Nucleus accumbens (tissue), 56 donors: Measurements from ENCODE around the gene PDX1.
"Not testable (repeated sequence)": the region's sequence is repeated elsewhere in the genome, so short reads cannot be mapped to it uniquely, and the experiment has no call there.

Experiments
- DNase-seq, 56 donors: peaks; one replicate each; lab custom pipeline; 2025; lab: John Stamatoyannopoulos, UW

PDX1 gene

DNA sequence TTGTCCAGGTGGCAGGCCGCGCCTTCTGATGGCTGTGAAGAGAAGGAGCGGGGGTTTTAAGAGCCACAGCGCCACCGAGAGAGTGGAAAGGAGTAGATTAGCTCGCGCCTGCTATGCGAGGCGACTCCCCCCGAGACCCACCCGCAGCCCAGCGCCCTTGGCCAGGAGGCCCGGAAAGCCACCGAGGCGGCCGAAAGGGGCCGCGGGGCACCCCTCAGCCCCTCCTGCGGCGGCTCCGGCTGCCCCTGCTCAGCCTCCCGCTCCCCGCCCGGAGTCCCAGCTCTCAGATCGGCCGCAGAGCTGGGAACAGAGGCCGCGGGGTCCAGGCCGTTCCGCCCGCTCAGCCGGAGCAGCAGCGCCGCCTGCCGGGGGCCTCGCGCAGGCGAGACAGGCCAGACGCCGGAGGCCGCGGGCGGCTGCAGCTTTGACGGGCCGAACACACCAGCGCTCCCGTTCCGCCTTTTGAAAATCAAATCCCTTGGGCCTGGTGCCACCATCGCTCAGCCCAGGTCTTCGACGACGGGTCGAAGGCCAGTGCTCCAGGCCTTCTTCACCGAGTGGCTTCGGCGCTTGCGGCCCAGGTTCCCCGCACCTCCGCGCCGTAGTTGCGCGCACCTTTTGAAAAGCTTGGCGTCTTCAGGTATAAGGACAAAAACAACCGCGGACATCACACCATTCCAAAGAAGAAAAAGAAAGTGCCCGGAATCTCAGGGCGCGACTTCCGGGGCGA lies 34.0 kb downstream of the PDX1 start:
- DNase-seq: peak in 32 of 56 donors; percentile 3 to 70 (median 14)

DNA sequence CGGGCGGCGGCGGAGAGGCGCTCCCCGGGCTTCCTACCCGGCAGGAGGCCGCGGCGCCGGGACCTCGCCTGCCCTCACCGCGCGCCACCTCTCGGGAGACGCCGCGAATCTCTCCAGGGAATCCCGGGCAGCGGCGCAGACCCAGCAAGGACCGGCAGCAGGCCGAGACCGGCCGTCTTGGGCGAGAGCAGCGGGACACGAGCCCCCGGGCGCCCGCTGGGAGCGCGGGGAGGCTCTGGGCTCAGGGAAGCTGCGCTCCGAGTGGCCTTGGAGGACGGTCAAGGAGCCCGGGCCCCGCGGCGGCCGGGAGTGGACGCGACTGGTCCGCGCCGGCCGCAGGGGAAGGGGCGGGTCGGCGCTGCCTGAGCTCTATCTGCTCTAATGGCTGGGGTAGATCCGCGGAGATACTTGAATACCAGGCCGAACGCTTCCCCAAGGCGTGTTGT lies 34.6 kb downstream of the PDX1 start:
- DNase-seq: no peak

DNA sequence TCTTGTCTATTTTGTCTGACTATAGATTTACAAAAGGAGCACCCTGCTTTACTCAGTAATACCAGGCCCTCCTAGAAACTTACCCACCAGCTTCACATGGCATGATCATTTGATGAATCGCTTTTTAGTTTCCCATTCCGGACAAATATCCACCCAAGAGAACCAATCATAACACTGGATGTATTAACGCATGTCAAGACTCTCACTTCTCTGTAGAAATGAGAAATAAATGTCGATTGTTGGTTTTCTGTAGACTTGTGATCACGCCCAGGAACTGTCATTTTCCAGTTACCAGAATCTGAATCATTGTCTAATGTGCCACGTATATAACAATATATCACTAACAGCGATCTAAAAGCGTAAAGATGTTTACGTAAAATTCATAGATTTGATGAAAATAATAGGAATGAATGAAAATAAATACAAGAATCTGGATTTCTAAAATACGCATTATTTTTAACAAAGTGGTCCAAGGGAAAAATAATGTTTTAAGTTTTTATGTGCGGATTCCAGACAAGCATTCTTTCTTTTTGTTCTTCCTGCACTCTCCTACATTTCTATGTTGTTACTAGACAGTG lies 35.3 kb downstream of the PDX1 start:
- no peak for DNase-seq

DNA sequence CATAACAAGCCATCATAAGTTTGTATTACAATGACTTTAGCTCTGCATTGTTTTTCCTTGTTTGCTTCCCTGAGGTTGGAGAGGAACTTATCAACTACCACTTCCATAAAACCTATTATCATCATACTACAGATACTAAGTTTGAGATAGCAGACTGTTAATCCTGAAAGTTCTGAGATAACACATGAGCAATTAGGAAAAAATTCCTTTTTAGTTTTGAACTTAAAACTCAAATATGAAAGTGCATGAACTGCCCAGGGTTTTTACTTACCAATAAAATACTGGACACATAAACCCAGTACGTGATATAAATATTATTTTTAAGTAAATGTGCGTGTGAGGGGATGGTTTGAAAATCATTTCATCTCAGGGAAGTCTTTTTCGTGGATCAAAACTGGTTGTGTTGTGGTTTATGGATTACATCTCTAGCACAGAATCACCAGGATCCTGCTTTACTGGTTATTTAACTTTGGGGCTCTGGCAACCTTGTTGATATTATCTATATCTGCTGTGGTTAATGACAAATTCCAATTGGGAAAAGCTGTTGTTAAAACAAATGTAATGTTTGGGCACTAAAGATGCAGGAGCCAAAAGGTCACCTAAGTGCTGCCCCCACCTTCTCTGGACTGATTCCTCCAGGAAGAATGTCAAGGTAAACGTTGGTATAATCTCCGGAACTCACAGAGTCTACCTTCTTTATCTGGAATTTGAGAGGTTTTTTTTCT lies 36.9 kb downstream of the PDX1 start:
- DNase-seq: no peak

DNA sequence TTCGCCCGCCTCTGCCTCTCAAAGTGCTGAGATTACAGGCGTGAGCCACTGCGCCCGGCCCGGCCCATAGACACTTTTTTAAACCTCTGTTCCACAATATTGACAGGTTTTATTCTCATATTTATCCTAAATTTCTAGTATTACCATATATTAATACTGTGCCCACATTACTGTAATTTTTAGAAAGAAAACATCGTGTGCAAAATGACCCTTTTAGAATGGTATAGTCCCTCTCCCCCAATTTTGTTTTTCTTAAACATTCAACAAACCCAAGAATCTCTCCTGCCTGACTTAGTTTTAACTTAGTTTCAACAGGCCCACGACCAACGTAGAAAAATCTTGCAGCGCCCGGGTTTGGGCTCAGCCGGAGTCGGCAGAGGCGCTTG lies 40.2 kb downstream of the PDX1 start:
- no peak for DNase-seq

DNA sequence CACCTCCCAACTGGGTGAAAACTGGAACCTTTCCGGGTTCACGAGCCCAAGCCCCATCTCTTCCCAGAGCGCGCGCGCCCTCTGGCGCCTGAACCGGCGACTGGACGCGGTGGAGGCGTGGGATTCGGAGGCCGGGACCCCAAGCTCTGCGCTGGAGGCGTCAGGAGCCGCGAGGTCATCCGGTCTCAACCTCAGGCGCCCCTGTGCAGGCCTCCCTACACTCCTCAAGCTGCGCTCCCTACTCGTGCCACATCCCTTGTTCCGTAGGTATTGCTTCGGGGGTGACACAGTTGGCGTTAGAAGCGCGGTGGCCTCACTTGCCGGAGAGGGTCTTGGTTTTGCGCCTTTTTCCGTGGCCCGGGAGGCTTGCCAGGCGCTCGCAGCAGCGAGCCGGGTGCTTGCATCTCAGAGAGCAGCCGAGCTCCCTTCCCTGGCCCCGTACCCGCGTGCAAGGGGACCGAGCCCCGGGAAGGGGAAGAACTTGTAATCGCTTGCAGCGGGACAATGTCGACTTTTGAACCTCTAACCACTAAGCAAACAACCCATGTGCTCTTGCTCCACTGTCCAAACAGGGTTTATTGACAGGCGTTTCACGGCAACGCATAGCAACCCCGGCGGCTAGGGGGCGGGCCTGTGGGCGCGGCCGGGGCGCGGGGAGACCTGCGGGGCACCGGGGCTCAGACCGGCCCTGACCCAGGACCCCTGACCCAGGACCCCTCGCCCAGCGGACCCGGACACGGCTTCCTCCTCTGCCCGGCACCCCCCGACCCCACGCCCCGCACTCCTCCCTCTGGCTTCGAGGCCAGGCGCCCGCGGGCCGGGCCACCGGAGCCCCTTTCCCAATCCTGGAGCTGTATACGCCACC lies 40.8 kb downstream of the PDX1 start:
- peak in 3 of 56 donors; percentile 2 to 42 (median 8) for DNase-seq

DNA sequence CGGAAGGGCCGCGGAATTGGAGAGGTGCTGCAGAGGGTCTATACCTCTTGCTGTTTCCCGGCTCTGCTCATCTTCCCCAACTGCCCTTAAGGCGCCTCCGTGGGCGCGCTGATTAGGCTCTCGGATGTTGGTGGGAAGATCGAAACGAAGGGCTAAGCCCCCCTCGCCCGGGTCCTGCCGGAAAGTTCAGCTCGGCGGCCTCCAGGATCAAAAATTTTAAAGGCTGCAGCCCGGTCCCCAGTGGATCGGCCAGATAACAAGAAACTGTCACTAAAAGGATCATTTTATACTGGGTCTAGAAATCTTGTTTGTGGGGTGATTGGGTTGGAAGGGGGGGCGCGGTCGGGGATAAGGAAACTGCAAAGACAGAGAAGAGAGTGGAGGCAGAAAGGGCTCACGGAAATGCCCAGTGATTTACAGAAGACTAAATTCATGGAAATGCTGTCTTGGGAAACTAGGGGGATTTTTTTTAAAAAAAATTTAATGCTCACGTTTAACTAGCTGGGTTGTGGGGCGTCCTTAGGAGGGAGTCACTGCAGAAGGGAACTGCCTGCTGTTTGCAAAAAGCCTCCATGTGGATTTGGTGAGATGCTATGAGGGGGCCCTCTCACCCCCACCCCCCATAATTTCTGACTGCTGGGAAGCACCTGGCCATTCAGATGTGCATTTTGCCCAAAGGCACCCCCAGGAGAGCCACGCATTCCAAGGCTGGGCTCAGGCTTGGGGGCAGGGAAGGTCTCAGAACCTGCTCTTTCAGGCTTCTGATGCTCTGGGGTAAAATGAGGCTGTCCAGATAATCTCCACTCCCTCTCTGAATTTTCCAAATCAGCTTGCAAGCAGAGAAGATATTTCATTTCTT lies 41.7 kb downstream of the PDX1 start:
- no peak for DNase-seq

DNA sequence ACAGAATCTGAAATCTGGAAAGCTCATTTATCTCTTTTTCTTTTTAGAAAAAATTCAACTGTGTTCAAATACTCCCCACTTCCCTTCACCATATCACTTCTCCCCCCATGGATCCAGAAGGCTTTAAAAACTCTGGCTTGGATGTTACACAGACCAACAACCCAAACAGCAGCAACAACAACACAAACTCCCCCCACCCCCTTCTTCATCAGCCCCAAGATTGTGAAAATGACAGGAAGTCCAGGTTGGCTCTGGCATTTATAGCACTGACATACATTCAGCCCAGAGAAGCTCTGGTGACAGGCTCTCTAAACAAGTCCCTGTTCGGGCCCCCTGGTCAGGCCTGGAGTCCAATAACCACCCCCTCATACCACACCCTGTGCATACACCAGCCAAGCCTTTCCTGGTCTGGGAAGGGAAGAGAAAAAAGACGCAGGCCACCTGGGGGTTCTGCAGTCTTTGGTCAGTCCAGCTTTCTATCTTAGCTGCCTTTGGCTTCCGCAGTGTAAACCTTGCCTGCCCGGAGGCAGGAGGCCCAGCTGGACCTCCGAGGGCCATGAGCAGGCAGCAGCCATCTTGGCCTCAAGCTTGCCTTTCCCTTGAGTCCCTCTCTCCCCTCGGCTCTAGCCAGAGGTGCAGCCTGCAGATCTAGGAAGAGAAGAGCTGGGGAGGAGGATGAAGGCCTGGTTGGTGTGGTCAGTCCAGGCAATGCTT lies 42.5 kb downstream of the PDX1 start:
- DNase-seq: no peak

DNA sequence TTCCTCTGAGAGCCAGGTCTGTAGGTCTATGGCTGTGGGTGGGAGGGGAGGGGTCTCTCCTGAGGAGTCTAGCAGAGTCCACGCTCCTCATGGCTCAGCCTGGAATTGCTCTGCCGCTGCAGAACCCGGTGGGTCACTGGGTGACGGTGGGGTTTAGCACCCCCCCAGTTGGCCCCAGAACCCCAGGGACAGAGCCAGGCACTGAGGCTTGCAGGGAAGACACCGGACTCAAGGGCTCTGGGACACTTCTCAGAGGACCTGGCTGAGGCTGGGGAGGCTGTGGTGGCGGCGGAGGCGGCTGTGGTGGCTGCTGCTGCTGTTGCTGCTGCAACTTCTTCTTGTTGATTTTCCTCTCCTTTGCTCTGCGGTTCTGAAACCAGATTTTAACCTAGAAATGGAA lies 43.2 kb downstream of the PDX1 start:
- DNase-seq: no peak

DNA sequence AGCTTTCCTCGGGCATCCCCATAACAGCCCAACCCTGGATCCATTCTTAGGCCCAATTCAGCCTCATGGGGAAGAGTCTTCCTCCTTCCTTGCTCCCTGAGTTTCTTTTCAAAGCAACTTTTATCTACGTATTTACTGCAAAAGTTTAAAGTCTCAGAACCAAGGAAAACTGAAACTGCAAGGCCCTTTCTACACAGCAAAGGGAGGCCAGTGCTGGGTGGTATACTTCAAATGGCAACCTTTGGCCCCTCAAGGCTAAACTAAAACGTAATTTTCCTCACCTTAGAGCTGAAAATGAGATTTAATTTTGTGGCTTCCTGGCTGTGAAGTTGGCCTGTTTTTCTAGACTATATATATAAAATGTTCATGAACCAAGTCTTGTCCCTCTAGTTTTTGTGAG lies 43.7 kb downstream of the PDX1 start:
- no peak for DNase-seq

DNA sequence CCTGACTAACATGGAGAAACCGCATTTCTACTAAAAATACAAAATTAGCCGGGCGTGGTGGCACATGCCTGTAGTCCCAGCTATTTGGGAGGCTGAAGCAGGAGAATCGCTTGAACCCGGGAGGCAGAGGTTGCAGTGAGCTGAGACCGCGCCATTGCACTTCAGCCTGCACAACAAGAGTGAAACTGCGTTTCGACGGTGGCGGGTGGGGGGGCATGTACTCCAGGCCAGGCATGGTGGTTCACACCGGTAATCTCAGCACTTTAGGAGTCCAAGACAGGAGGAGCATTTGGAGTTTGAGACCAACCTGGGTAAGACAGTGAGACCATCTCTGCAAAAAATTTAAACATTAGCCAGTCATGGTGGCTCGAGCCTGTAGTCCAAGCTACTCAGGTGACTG lies 44.4 kb downstream of the PDX1 start:
- DNase-seq: not testable (repeated sequence)

DNA sequence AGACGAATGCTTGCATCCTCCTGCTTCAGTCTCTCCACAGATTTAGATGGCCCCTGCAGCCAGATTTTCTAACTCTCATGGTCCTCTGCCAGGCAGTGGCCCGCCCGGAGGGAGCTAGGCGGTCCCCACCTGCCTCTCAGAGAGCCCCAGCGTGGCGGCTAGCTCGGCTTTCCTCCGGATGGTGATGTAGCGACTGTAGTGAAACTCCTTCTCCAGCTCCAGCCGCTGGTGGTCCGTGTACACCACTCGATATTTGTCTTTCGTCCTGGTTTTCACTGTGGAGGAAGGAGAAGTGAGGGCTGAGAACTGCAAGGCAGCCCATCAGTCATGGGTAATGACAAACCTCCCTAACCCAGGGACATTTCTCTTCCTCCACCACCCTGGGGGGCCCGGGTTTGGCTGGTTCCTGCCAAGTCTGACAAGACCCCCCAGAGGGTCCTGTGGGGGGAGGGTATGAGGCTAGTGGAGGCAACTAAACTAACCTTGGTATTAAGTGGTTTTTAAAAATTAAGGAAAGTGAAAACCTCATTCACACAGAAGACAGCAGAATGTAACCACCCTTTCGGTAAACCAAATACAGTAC lies 45.0 kb downstream of the PDX1 start:
- no peak for DNase-seq

DNA sequence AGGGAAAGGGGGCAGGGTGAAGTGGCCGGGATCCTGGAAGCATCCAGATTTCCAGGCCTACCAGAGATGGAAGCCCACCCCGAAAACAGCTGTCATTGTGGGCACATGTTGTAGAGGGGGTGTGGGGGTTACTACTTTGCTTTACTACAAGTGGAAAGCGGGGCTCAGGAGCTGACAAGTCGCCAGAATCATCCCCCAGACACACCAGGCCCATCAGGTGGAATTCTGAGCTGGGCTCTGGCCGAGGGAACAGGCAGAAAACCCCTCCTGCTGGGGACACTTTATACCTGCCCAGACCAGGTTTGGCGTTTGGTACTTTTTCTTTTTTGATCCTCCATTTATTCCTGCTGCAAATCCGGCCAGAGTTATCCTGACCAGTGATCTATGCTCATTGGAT lies 45.5 kb downstream of the PDX1 start:
- no peak for DNase-seq

DNA sequence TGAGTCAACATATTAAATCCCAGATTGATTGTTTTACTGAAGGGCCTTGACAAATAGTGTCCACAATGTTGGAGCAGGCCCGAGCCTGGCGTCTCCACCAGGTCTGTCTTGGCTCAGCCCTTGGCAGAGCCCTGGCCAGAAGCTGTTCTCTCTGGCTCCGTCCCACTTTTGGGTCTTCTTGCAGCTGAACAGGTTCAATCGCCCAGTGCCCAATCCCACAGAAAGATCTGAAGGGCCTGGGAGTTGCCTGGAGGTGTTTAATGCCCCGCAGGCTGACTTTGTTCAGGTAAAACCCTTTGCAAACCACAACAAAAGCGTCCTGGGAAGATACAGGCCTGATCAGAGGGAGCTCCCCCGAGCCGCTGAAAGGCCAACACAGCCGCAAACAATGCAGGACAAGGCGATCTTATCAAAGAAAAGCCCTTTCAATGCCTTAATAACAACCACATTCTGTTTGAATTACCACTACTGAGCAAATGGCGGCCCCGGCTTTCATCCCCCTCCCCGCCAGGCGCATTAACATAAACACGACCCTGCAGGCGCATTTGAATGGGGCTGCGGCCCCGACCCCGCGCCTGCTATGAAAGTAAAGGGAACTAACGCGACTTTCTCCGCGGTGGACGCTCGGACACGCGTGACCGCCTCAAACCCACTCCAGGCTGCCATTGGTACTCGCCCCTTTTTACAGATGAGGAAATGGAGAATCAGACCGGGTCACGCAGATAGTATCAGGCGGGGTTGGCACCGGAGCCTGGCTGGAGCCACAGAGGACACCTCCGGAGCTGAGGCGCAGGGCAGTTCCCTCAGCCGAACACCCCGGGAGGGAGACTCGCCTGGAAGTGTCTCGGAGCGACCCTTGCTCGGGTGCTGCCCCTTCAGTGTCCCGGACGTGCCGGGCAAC lies 46.2 kb downstream of the PDX1 start:
- no peak for DNase-seq

DNA sequence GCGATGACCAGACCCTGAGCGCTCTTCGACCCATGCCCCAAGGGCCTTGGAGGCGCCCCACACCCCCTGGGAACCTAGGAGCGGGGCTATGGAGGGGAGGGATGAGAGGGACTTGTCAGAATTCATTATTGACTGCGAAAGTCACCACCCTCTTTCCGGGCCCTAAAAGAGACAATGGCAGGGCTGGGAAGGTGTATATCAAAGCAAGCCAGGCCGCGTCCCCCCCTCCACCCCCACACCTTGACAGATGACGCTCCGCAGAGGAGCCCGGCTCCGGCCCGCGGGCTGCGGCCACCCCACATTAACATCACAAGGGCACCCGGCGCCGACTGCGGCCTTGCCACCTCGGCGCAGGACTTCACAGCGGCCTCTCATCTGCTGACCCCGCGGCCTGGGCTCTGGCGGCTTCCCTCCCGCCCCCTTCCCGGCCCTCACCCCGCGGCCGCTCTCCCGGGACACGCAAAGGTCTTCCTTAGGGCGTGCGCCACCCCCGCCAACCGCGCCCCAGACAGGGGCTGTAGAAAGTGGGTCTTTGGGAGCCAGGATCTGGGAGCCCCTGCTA lies 46.9 kb downstream of the PDX1 start:
- DNase-seq: no peak

DNA sequence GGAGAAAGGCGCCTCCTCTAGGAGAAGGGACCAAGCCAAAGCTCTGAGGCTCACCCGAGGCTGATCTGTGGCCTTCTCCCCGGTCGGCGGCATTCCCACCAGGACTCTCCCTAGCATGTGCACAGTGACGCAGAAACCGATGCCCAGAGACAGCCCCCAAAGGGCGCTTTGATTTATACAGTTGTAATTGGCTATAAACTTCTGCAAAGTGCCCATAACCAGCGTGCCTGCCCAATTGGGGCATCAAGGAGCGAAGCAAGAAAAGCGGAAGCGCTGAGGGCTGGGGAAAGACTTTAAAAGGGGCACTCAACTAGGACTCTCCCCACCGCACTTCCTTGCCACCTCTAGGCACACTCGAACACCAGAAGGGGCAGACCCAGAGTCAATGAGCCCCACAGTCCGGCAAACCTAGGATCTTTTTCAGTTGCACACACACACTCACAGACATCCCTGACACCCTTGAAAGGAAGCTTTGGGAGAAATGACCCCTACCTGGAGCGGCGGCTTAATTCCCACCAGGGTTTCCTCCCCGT lies 47.5 kb downstream of the PDX1 start:
- no peak for DNase-seq

DNA sequence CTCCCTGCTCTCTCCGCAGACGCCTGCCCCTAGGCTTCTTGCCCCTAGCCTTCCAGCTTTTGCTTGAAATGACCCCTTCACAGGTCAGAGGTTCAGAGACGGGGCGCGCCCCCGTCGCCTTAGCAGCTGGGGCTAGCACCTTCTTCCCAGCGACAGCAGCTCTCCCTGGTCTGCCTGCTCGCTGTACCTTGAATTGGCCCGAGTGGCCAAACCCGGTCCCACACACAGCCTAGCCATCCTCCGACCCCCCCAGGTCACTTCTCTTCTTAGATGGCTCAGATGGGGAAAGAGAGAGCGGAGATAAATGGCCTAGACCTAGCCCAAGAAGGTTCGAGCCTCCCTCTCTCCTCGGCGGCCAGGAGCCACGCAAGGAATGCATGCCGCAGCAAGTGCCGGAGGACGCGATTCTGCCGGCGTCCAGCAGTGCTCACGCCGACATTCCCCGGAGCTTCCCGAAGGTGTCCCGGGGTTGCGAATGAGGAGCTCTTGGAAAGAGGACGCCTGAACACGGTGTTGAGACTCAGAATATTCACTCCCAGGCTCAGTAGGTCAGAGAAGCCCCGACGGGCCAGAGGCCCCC lies 48.0 kb downstream of the PDX1 start:
- DNase-seq: no peak
